GM12878 (cell line): ENCODE data around the gene PCLO. TPM values are rescaled to one million over a fixed set of nuclear protein-coding genes. Genes with fewer than 3 reads are reported as not detected.

Source experiments
- ATAC-seq: fragments of 200-7000 bp; cut with Tn5 transposase; 3 replicates; pipeline ENCODE4 v1.9.1; 2020; ENCODE audit warnings: mild to moderate bottlenecking, moderate library complexity
- BruUV-seq: library from RNA; stranded (reverse); fragments of 400-500 nt; replicated peaks from 2 replicates; lab custom pipeline; 2021; lab: Mats Ljungman, UMichigan
- CTCF ChIA-PET: fragments of 300-600 bp; sonication (Branson Sonifier 250); formaldehyde crosslinking; extraction: SDS; loops from one replicate; lab custom pipeline; 2021; ENCODE audit warnings: inconsistent platforms; lab: Yijun Ruan, JAX
- POLR2A ChIA-PET: fragments of 350-600 bp; formaldehyde crosslinking; extraction: SDS; loops from one replicate; lab custom pipeline; 2021; ENCODE audit warnings: inconsistent platforms; lab: Charles Lee
- RAD21 ChIA-PET: fragments of 300-600 bp; sonication (Branson Sonifier 250); formaldehyde crosslinking; loops from one replicate; lab custom pipeline; 2023; ENCODE audit warnings: antibody characterized with exemption; ENCODE audit not compliant: unreplicated experiment; lab: Charles Lee
- SMC1A ChIA-PET: fragments of 300-600 bp; sonication (Branson Sonifier 250); formaldehyde crosslinking; loops from one replicate; lab custom pipeline; 2023; ENCODE audit not compliant: unreplicated experiment, uncharacterized antibody; lab: Charles Lee
- DNase-seq: peaks from one replicate; pipeline ENCODE4 v3.0.0-alpha.2; 2011; ENCODE audit warnings: low read depth, low spot score
- FAIRE-seq: peaks from 3 replicates; lab custom pipeline; 2011; peaks lifted over from hg19 to GRCh38; lab: Jason Lieb, UNC
- H2AFZ ChIP-seq: 2 replicates; pipeline ENCODE4 v1.6.0; 2011; ENCODE audit warnings: low read depth, low read length, control low read depth; ENCODE audit not compliant: control insufficient read depth
- H3K27ac ChIP-seq: 2 replicates; pipeline ENCODE4 v1.5.1; 2011; ENCODE audit warnings: control low read depth; ENCODE audit not compliant: control insufficient read depth, insufficient read depth
- H3K27me3 ChIP-seq, 2 experiments: replicated peaks in 1 of 2; 2 replicates each; pipeline versions ENCODE4 v1.6.0 to v1.6.1; 2011; ENCODE audit warnings: low read length in 1 of 2; ENCODE audit not compliant: control insufficient read depth in 2 of 2, insufficient read depth in 2 of 2
- H3K36me3 ChIP-seq, 2 experiments: 2 replicates each; pipeline ENCODE4 v1.5.1; 2011; ENCODE audit warnings: low read length in 1 of 2; ENCODE audit not compliant: control insufficient read depth in 2 of 2, insufficient read depth in 2 of 2
- H3K4me1 ChIP-seq: 2 replicates; pipeline ENCODE4 v1.6.1; 2011; ENCODE audit warnings: mild to moderate bottlenecking, low read length, moderate library complexity, mixed read lengths; ENCODE audit not compliant: control insufficient read depth, insufficient read depth
- H3K4me2 ChIP-seq: 2 replicates; pipeline ENCODE4 v1.6.0; 2011; ENCODE audit warnings: control low read depth; ENCODE audit not compliant: control insufficient read depth, insufficient read depth
- H3K4me3 ChIP-seq: fragments of 200-600 bp; sonication (generic); 2 replicates; pipeline ENCODE4 v1.5.1; 2016
- H3K79me2 ChIP-seq: 2 replicates; pipeline ENCODE4 v1.6.0; 2011; ENCODE audit warnings: low read length; ENCODE audit not compliant: control insufficient read depth, insufficient read depth
- H3K9ac ChIP-seq: 2 replicates; pipeline ENCODE4 v1.8.0; 2011; ENCODE audit warnings: low read length, control low read depth, mixed read lengths; ENCODE audit not compliant: control insufficient read depth, insufficient read depth
- H3K9me3 ChIP-seq: replicated peaks from 3 replicates; pipeline ENCODE4 v1.5.1; 2011; ENCODE audit warnings: mild to moderate bottlenecking, low read length; ENCODE audit not compliant: control insufficient read depth, insufficient read depth
- H4K20me1 ChIP-seq: 2 replicates; pipeline ENCODE4 v1.6.0; 2011; ENCODE audit not compliant: control insufficient read depth, insufficient read depth
- ASH2L ChIP-seq: fragments of 300-600, 200-600 bp; sonication (generic); IDR thresholded peaks from 2 replicates; pipeline ENCODE4 v1.6.1; 2017; ENCODE audit warnings: low read depth, mild to moderate bottlenecking, borderline replicate concordance
- BACH1 ChIP-seq: fragments of 450-650 bp; IDR thresholded peaks from 2 replicates; pipeline ENCODE4 v1.6.1; 2017; ENCODE audit warnings: mild to moderate bottlenecking, borderline replicate concordance
- BRCA1 ChIP-seq: IDR thresholded peaks from 2 replicates; pipeline ENCODE4 v1.6.1; 2011; ENCODE audit warnings: low read depth, low read length, improper control_type of control experiment
- CBFB ChIP-seq: IDR thresholded peaks from 2 replicates; pipeline ENCODE4 v1.6.1; 2016; ENCODE audit warnings: antibody characterized with exemption, low read depth
- CHD2 ChIP-seq: IDR thresholded peaks from 2 replicates; pipeline ENCODE4 v1.6.1; 2011; ENCODE audit warnings: low read depth, low read length, improper control_type of control experiment, borderline replicate concordance
- EED ChIP-seq: sonication (generic); IDR thresholded peaks from 2 replicates; pipeline ENCODE4 v1.6.1; 2016; ENCODE audit warnings: antibody characterized with exemption, low read depth
- GATAD2B ChIP-seq: fragments of 450-650 bp; conservative IDR thresholded peaks from 2 replicates; pipeline ENCODE4 v1.6.1; 2017; ENCODE audit warnings: low read depth, mild to moderate bottlenecking, moderate library complexity
- IKZF1 ChIP-seq: fragments of 450-650 bp; conservative IDR thresholded peaks from 2 replicates; pipeline ENCODE4 v1.6.1; 2017; ENCODE audit warnings: antibody characterized with exemption, mild to moderate bottlenecking
- KDM1A ChIP-seq: fragments of 200-600 bp; sonication (generic); IDR thresholded peaks from 2 replicates; pipeline ENCODE4 v1.6.1; 2016; ENCODE audit warnings: borderline replicate concordance
- KLF5 ChIP-seq: fragments of 450-650 bp; IDR thresholded peaks from 2 replicates; pipeline ENCODE4 v1.6.1; 2014; ENCODE audit warnings: mild to moderate bottlenecking; ENCODE audit not compliant: partially characterized antibody
- MAX ChIP-seq: IDR thresholded peaks from 2 replicates; pipeline ENCODE4 v1.6.1; 2012; ENCODE audit warnings: low read depth, low read length, improper control_type of control experiment
- NFXL1 ChIP-seq: fragments of 450-650 bp; IDR thresholded peaks from 2 replicates; pipeline ENCODE4 v1.6.1; 2017; ENCODE audit warnings: antibody characterized with exemption, mild to moderate bottlenecking, borderline replicate concordance
- POLR2AphosphoS5 ChIP-seq: IDR thresholded peaks from 2 replicates; pipeline ENCODE4 v1.6.1; 2011; ENCODE audit warnings: mild to moderate bottlenecking, low read length, inconsistent platforms
- RAD51 ChIP-seq: fragments of 450-650 bp; IDR thresholded peaks from 2 replicates; pipeline ENCODE4 v1.6.1; 2016; ENCODE audit warnings: moderate library complexity, mild to moderate bottlenecking, inconsistent platforms
- RCOR1 ChIP-seq: conservative IDR thresholded peaks from 2 replicates; pipeline ENCODE4 v1.6.1; 2012; ENCODE audit warnings: low read depth, low read length, improper control_type of control experiment
- RELA ChIP-seq: fragments of 450-650 bp; IDR thresholded peaks from 2 replicates; pipeline ENCODE4 v1.8.0; 2014; ENCODE audit warnings: borderline replicate concordance; ENCODE audit not compliant: partially characterized antibody
- RFX5 ChIP-seq: IDR thresholded peaks from 2 replicates; pipeline ENCODE4 v1.6.1; 2011; ENCODE audit warnings: low read depth, low read length, improper control_type of control experiment
- RUNX3 ChIP-seq: IDR thresholded peaks from 2 replicates; pipeline ENCODE4 v1.6.1; 2012; ENCODE audit warnings: low read length, inconsistent platforms
- SKIL ChIP-seq: fragments of 450-650 bp; IDR thresholded peaks from 2 replicates; pipeline ENCODE4 v1.6.1; 2017; ENCODE audit warnings: mild to moderate bottlenecking, low read depth, inconsistent platforms; ENCODE audit not compliant: poor library complexity, severe bottlenecking
- TCF3 ChIP-seq: IDR thresholded peaks from 2 replicates; pipeline ENCODE4 v1.6.1; 2012; ENCODE audit warnings: low read depth, mild to moderate bottlenecking, low read length, borderline replicate concordance; ENCODE audit not compliant: insufficient read depth
- YY1 ChIP-seq: IDR thresholded peaks from 2 replicates; pipeline ENCODE4 v1.6.1; 2011; ENCODE audit warnings: low read depth, mild to moderate bottlenecking, low read length
- ZNF274 ChIP-seq: IDR thresholded peaks from one replicate; pipeline ENCODE4 v1.8.0; 2011; ENCODE audit not compliant: insufficient read length, insufficient read depth
- ZSCAN29 ChIP-seq: fragments of 450-650 bp; IDR thresholded peaks from 2 replicates; pipeline ENCODE4 v1.6.1; 2017; ENCODE audit warnings: mild to moderate bottlenecking, moderate library complexity
- WGBS: methylation state at CpG from one replicate; pipeline ENCODE4 v1.1.6; 2016; ENCODE audit warnings: low lambda C conversion rate; ENCODE audit not compliant: insufficient replicate concordance, insufficient coverage; ENCODE audit errors: missing lambda C conversion rate; 5-methylcytosine and 5-hydroxymethylcytosine counted together
- in situ Hi-C: fragments of 300-500 bp; cut with MboI; formaldehyde crosslinking; loops from 9 replicates; pipeline ENCODE4 v1.14.3; 2018; ENCODE audit warnings: mixed read lengths
- intact Hi-C: fragments of 100-400 bp; cut with micrococcal nuclease; formaldehyde crosslinking; loops from one replicate; pipeline ENCODE4 v1.14.2; 2022; ENCODE audit not compliant: unreplicated experiment
- polyA plus RNA-seq, 11 experiments: library from polyadenylated mRNA; depleted of rRNA in 4 of 11; unstranded in 6 of 11; stranded (reverse) in 5 of 11; fragments of >200 nt; fragmentation: Nextera tagmentation in 4 of 11; fragmentation: Illumina TruSeq in 1 of 11; extraction: Ambion mirVana in 4 of 11; extraction: Trizol in 1 of 11; gene quantifications; 1 replicate in 1 of 11; 2 replicates in 10 of 11; pipeline versions ENCODE4 v1.2.1 to v1.2.3, GENCODE V29; 2011 to 2016; ENCODE audit warnings: inconsistent platforms in 2 of 11, missing spikeins in 2 of 11, low read depth in 1 of 11
- total RNA-seq, 4 experiments: library from RNA; depleted of rRNA in 3 of 4; stranded (reverse); fragments of >200 nt in 3 of 4; fragmentation: Illumina TruSeq in 1 of 4; extraction: Trizol in 1 of 4; gene quantifications; 2 replicates each; pipeline versions ENCODE4 v1.2.1 to v1.2.3, GENCODE V29; 2013 to 2021

PCLO gene
- total and polyA plus RNA-seq, 10 of the 15 experiments (the other 5 are each of a cell fraction or from before 2014, with no cell fraction given), result 0.01 to 0.08 (median 0.03) TPM; not detected in 6

- TF ChIP-seq SKIL (no peak), YY1 (no peak), KLF5 (no peak), ASH2L (no peak), GATAD2B (no peak), RFX5 (no peak), ZNF274 (no peak)
Observed at GRCh38 chr7:83211685-83212084, 49.0 kb upstream of the PCLO start (continued).

- H3K9me3 ChIP-seq, result no peaks in the 10 kb centered on the region
- FAIRE-seq, result no peak
- DNase-seq, result no peak
- H3K9ac ChIP-seq, result no peak overlapping the region
- TF ChIP-seq ZSCAN29, result no peak
- no peak for TF ChIP-seq RELA
- TF ChIP-seq CHD2, result no peak
- TF ChIP-seq POLR2AphosphoS5, result no peak
- no peak for TF ChIP-seq CBFB
- no peak for TF ChIP-seq BRCA1
- TF ChIP-seq NFXL1, result no peak
- TF ChIP-seq TCF3, result no peak
- TF ChIP-seq RAD51, result no peak
- TF ChIP-seq BACH1, result no peak
- TF ChIP-seq RUNX3, result no peak
- no peak for TF ChIP-seq KDM1A
- no peak for TF ChIP-seq MAX
- no peak for TF ChIP-seq IKZF1
- no peak for TF ChIP-seq EED
- TF ChIP-seq RCOR1, result no peak
- TF ChIP-seq, all 136 proteins: peak for 0
- WGBS, result 13% methylated on average over 3 of the region's 3 CpGs
- intact Hi-C loops, result no loop called here
- ChIA-PET CTCF (interaction anchor here (1.1 kb wide), 1 partner anchor 14 kb away, joined by 3 read pairs; no protein-coding TSS in a partner anchor), SMC1A (interaction anchor here (0.6 kb wide), 1 partner anchor 113 kb away, joined by 3 read pairs; no protein-coding TSS in a partner anchor), POLR2A (no interaction called here), RAD21 (no interaction called here)
- no peak for ATAC-seq
- Histone ChIP-seq H3K27me3 (no peaks in the 10 kb centered on the region), H4K20me1 (no peaks in the 10 kb centered on the region), H3K36me3 (no peaks in the 10 kb centered on the region), H2AFZ (no peak overlapping the region), H3K27ac (no peak overlapping the region), H3K4me2 (no peak overlapping the region), H3K4me3 (no peak overlapping the region), H3K79me2 (no peaks in the 10 kb centered on the region), H3K4me1 (no peaks in the 10 kb centered on the region)
- in situ Hi-C loops, result no loop called here
- no TSS peak for BruUV-seq
Observed at GRCh38 chr7:83210479-83210878, 47.8 kb upstream of the PCLO start.
